ENCODE measurements around the gene TBC1D9. TPM values are rescaled to one million over a fixed set of nuclear protein-coding genes. Genes with fewer than 3 reads are reported as not detected.

TBC1D9 gene
- total RNA-seq, 1 experiment from 2014 or later = 0.70 TPM

GRCh38 chr4:140645614-140646412, 110.4 kb downstream of the TBC1D9 start (continued):
- TF ChIP-seq ZNF425 (CRISPR knock-in tag; conservative IDR thresholded peaks at IDR 0.05) = no peak

DNA sequence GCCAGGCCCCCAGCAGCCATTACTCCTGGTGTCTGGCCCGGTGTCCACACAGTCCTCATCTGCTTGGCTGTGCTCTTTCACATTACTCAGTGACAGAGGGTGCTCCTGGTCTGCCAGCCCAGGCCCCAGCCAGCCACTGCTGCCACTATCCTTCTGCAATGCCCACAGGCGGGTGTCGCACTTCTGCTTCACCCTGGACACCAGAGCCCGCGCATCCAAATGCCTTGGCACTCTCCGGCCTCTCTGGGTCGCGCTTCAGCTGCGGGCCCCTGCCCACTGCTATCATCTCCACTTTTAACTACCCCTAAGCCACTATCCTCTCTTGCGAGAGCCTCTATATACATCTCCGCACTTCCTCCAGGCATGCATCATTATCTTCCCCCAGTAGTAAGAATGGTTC, 111.0 kb downstream of the TBC1D9 start:
- POLR2A ChIA-PET = no interaction called here
- DNase-seq (ENCODE audit: low spot score) = no peak
- H3K27me3 Mint-ChIP-seq (ENCODE audit: low read depth) = no peaks in the 10 kb centered on the region
- no peaks in the 10 kb centered on the region for H3K36me3 Mint-ChIP-seq
- TF ChIP-seq FOXJ3 (CRISPR knock-in tag; IDR thresholded peaks at IDR 0.05; ENCODE audit: borderline replicate concordance) (no peak), MYBL2 (CRISPR knock-in tag; IDR thresholded peaks at IDR 0.05) (no peak), NFATC4 (CRISPR knock-in tag; IDR thresholded peaks at IDR 0.05) (no peak), PREB (CRISPR knock-in tag; IDR thresholded peaks at IDR 0.05; ENCODE audit: borderline replicate concordance) (no peak), ATF1 (CRISPR knock-in tag; IDR thresholded peaks at IDR 0.05) (no peak), FOXK1 (CRISPR knock-in tag; IDR thresholded peaks at IDR 0.05) (no peak), TEAD1 (CRISPR knock-in tag; IDR thresholded peaks at IDR 0.05) (no peak), PRRX2 (CRISPR knock-in tag; IDR thresholded peaks at IDR 0.05) (no peak), ZNF263 (CRISPR knock-in tag; IDR thresholded peaks at IDR 0.05; ENCODE audit: low read depth) (no peak)
- CTCF ChIA-PET = no interaction called here
- H3K9me3 Mint-ChIP-seq = no peaks in the 10 kb centered on the region
- ATAC-seq = no peak
- H3K27ac Mint-ChIP-seq = no peak overlapping the region
- peaks cover 45% of the 10 kb centered on the region for H3K4me1 Mint-ChIP-seq
- H3K4me3 Mint-ChIP-seq = no peak overlapping the region

DNA sequence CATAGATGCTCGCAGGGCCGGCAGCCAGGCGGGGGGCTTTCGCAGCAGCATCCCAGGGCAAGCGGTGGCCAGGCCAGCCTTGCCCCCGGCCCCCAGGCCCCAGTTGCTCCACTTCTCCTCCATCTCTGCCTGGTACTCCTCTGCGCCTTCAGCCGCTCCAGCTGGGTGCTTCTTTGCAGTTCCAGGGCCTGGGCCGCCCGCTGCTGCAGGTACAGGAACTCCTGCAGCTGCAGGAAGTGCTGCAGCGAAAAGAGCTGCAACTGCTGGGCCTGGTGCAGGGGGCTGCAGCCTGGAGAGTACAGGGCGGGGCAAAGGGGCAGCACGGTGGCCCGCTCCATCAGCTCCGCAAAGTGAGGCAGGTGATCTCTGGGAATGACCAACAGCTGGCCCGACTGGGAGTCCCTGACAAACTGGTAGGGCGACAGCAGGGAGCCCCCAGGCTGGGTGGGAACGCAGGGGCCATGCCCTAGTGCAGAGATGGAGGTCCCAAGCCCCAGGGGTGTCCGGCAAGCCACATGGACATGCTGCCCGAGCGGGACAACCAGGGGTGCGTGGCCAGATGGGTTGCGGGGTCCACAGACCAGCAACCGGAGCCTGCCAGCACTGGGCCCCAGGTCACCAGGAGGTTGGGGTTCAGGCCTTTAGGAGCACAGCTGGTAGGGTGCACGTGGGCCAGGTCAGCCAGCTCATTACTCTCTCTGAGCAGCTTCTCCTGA, 111.6 kb downstream of the TBC1D9 start:
- Mint-ChIP-seq H3K4me3 (no peak overlapping the region), H3K27ac (no peak overlapping the region), H3K36me3 (no peaks in the 10 kb centered on the region), H3K27me3 (ENCODE audit: low read depth) (no peaks in the 10 kb centered on the region), H3K9me3 (no peaks in the 10 kb centered on the region), H3K4me1 (peaks cover 45% of the 10 kb centered on the region)
- no peak for DNase-seq (ENCODE audit: low spot score)
- no peak for ATAC-seq
- CTCF ChIA-PET = interaction anchor here (0.6 kb wide), 1 partner anchor 206 kb away, joined by 3 read pairs; no protein-coding TSS in a partner anchor
- POLR2A ChIA-PET = no interaction called here
- TF ChIP-seq ZNF232 (CRISPR knock-in tag; IDR thresholded peaks at IDR 0.05) (no peak), ESRRA (CRISPR knock-in tag; IDR thresholded peaks at IDR 0.05; ENCODE audit: borderline replicate concordance) (no peak), ZNF512 (CRISPR knock-in tag; IDR thresholded peaks at IDR 0.05; ENCODE audit: borderline replicate concordance) (no peak), ZNF138 (CRISPR knock-in tag; conservative IDR thresholded peaks at IDR 0.05) (no peak), TEAD4 (CRISPR knock-in tag; IDR thresholded peaks at IDR 0.05) (no peak), GABPB1 (CRISPR knock-in tag; IDR thresholded peaks at IDR 0.05) (no peak), MXD4 (CRISPR knock-in tag; IDR thresholded peaks at IDR 0.05; ENCODE audit: borderline replicate concordance) (no peak), TCF7 (CRISPR knock-in tag; IDR thresholded peaks at IDR 0.05; ENCODE audit: low read depth) (no peak)
- TF ChIP-seq, protein P1, sequence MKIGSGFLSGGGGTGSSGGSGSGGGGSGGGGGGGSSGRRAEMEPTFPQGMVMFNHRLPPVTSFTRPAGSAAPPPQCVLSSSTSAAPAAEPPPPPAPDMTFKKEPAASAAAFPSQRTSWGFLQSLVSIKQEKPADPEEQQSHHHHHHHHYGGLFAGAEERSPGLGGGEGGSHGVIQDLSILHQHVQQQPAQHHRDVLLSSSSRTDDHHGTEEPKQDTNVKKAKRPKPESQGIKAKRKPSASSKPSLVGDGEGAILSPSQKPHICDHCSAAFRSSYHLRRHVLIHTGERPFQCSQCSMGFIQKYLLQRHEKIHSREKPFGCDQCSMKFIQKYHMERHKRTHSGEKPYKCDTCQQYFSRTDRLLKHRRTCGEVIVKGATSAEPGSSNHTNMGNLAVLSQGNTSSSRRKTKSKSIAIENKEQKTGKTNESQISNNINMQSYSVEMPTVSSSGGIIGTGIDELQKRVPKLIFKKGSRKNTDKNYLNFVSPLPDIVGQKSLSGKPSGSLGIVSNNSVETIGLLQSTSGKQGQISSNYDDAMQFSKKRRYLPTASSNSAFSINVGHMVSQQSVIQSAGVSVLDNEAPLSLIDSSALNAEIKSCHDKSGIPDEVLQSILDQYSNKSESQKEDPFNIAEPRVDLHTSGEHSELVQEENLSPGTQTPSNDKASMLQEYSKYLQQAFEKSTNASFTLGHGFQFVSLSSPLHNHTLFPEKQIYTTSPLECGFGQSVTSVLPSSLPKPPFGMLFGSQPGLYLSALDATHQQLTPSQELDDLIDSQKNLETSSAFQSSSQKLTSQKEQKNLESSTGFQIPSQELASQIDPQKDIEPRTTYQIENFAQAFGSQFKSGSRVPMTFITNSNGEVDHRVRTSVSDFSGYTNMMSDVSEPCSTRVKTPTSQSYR (CRISPR knock-in tag; IDR thresholded peaks at IDR 0.05) = no peak
- TF ChIP-seq, protein P2, sequence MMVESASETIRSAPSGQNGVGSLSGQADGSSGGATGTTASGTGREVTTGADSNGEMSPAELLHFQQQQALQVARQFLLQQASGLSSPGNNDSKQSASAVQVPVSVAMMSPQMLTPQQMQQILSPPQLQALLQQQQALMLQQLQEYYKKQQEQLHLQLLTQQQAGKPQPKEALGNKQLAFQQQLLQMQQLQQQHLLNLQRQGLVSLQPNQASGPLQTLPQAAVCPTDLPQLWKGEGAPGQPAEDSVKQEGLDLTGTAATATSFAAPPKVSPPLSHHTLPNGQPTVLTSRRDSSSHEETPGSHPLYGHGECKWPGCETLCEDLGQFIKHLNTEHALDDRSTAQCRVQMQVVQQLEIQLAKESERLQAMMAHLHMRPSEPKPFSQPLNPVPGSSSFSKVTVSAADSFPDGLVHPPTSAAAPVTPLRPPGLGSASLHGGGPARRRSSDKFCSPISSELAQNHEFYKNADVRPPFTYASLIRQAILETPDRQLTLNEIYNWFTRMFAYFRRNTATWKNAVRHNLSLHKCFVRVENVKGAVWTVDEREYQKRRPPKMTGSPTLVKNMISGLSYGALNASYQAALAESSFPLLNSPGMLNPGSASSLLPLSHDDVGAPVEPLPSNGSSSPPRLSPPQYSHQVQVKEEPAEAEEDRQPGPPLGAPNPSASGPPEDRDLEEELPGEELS (CRISPR knock-in tag; IDR thresholded peaks at IDR 0.05) = no peak

All from WTC11 (cell line).